Upper lobe of right lung (tissue), 1 donor: ENCODE measurements around the gene TOX4. TPM values are rescaled to one million over a fixed set of nuclear protein-coding genes. Genes with fewer than 3 reads are reported as not detected.
A peak's percentile ranks its signal among the peaks of the same experiment; 100 is the strongest.

Experiments used
- ATAC-seq: fragments of 200-7000 bp; cut with Tn5 transposase; one replicate; pipeline ENCODE4 v1.9.1; 2020; ENCODE audit warnings: mild to moderate bottlenecking, moderate library complexity
- DNase-seq: peaks from one replicate; pipeline ENCODE4 v3.0.0-alpha.2; 2020
- H3K27ac ChIP-seq: fragments of 200-600 bp; one replicate; pipeline ENCODE4 v1.8.0; 2022
- H3K27me3 ChIP-seq: fragments of 200-600 bp; one replicate; pipeline ENCODE4 v1.8.0; 2022; ENCODE audit warnings: mild to moderate bottlenecking
- H3K36me3 ChIP-seq: fragments of 200-600 bp; one replicate; pipeline ENCODE4 v1.8.0; 2022
- H3K4me1 ChIP-seq: fragments of 200-600 bp; one replicate; pipeline ENCODE4 v1.8.0; 2022
- H3K4me3 ChIP-seq: fragments of 200-600 bp; one replicate; pipeline ENCODE4 v1.8.0; 2022; ENCODE audit warnings: mild to moderate bottlenecking
- H3K9me3 ChIP-seq: fragments of 200-600 bp; one replicate; pipeline ENCODE4 v1.8.0; 2022
- intact Hi-C: fragments of 100-400 bp; cut with DNase I; formaldehyde crosslinking; loops from one replicate; pipeline ENCODE4 v1.11.0; 2022
- total RNA-seq: library from RNA; stranded (reverse); fragmentation: NEBNext Ultra II Directional; extraction: Animal tissue kit (Norgen Biotek cat#: 25700); gene quantifications from one replicate; pipeline ENCODE4 v1.2.1, GENCODE V29; 2021
- TF ChIP-seq, protein P1 (sequence below): fragments of 200-600 bp; IDR thresholded peaks from one replicate; pipeline ENCODE4 v1.8.0; 2022; ENCODE audit warnings: antibody characterized with exemption
- donor health status: DM: no; HTN: yes; CAD: no; lungs with severe emphysema.

TOX4 gene
- total RNA-seq, 1 donor from 2014 or later, result 69.4 TPM

GRCh38 chr14:21467616-21468015, 9.4 kb upstream of the TOX4 start:
- ATAC-seq (no peak), DNase-seq (no peak)
- TF ChIP-seq, protein P1, sequence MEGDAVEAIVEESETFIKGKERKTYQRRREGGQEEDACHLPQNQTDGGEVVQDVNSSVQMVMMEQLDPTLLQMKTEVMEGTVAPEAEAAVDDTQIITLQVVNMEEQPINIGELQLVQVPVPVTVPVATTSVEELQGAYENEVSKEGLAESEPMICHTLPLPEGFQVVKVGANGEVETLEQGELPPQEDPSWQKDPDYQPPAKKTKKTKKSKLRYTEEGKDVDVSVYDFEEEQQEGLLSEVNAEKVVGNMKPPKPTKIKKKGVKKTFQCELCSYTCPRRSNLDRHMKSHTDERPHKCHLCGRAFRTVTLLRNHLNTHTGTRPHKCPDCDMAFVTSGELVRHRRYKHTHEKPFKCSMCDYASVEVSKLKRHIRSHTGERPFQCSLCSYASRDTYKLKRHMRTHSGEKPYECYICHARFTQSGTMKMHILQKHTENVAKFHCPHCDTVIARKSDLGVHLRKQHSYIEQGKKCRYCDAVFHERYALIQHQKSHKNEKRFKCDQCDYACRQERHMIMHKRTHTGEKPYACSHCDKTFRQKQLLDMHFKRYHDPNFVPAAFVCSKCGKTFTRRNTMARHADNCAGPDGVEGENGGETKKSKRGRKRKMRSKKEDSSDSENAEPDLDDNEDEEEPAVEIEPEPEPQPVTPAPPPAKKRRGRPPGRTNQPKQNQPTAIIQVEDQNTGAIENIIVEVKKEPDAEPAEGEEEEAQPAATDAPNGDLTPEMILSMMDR, result no peak
- Histone ChIP-seq H3K27me3 (no peaks in the 10 kb centered on the region), H3K4me3 (no peak overlapping the region), H3K36me3 (peaks cover 86% of the 10 kb centered on the region), H3K9me3 (no peaks in the 10 kb centered on the region), H3K4me1 (no peaks in the 10 kb centered on the region), H3K27ac (no peak overlapping the region)
- intact Hi-C loops, result no loop called here

GRCh38 chr14:21475767-21476522, 1.1 kb upstream of the TOX4 start:
- H3K27ac ChIP-seq, result peak overlapping the region; percentile 91
- no peaks in the 10 kb centered on the region for H3K9me3 ChIP-seq
- H3K27me3 ChIP-seq, result no peaks in the 10 kb centered on the region
- intact Hi-C loops, result no loop called here
- DNase-seq (no peak), ATAC-seq (peak; percentile 2)
- H3K4me3 ChIP-seq, result peak overlapping the region; percentile 95
- H3K4me1 ChIP-seq, result peaks cover 22% of the 10 kb centered on the region
- TF ChIP-seq, protein P1, result no peak
- H3K36me3 ChIP-seq, result peaks cover 20% of the 10 kb centered on the region

- peak overlapping the region; percentile 95 for H3K4me3 ChIP-seq
- no peaks in the 10 kb centered on the region for H3K9me3 ChIP-seq
- ATAC-seq (peak; percentile 90), DNase-seq (peak; percentile 95)
- peaks cover 22% of the 10 kb centered on the region for H3K4me1 ChIP-seq
- H3K27ac ChIP-seq, result peak overlapping the region; percentile 91
- H3K36me3 ChIP-seq, result peaks cover 26% of the 10 kb centered on the region
- TF ChIP-seq, protein P1, result no peak
- intact Hi-C loops, result no loop called here
- no peaks in the 10 kb centered on the region for H3K27me3 ChIP-seq
Observed at GRCh38 chr14:21476523-21476924, 471 bp upstream of the TOX4 start.

GRCh38 chr14:21486640-21487087, 9.7 kb downstream of the TOX4 start:
- DNase-seq (no peak), ATAC-seq (no peak)
- Histone ChIP-seq H3K4me1 (no peaks in the 10 kb centered on the region), H3K4me3 (no peak overlapping the region), H3K36me3 (peaks cover 47% of the 10 kb centered on the region), H3K9me3 (no peaks in the 10 kb centered on the region), H3K27ac (no peak overlapping the region), H3K27me3 (no peaks in the 10 kb centered on the region)
- intact Hi-C loops, result no loop called here
- TF ChIP-seq, protein P1, result no peak

DNA sequence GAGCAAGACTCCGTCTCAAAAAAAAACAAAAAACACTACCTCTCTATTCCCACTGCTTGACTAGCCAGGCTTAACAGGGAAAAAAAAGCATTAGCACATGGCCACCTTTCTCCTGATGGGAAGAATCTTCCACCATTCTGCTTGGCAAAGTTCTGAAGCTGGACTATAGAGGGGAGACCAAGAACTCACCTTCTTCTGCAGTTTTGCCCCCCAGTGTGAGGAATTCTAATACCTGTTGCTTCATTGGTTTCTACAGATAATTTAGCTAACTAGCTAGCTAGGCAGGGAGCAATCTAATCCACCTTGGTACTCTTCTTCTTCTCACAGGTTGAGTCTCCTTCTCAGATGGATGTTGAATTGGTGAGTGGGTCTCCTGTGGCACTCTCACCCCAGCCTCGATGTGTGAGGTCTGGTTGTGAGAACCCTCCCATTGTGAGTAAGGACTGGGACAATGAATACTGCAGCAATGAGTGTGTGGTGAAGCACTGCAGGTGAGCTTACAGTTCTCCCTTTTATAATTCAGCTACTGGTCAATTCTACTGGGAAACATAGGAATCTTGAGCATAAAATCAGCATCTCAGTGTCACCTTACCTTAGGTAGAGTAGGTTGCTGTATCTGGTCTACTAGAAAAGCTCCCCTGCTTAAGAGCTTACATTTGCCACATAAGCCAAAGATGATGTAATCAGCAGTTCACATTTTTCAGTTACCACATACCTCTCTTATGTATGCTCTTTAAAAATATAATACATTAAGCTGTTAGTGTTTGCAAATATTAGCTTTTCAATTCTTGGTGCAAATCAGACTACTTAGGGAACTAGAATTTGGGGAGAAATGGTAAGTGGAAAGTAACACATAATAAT, 18.1 kb downstream of the TOX4 start:
- Histone ChIP-seq H3K36me3 (peaks cover 100% of the 10 kb centered on the region), H3K27me3 (no peaks in the 10 kb centered on the region), H3K27ac (peak overlapping the region; percentile 7), H3K9me3 (no peaks in the 10 kb centered on the region), H3K4me1 (peaks cover 5% of the 10 kb centered on the region), H3K4me3 (no peak overlapping the region)
- ATAC-seq (peak; percentile 85), DNase-seq (no peak)
- TF ChIP-seq, protein P1, result no peak
- intact Hi-C loops, result no loop called here
